GM18505 (cell line): Measurements from ENCODE around the gene ANKS1B.
"Not testable (repeated sequence)": the region's sequence is repeated elsewhere in the genome, so short reads cannot be mapped to it uniquely, and the experiment has no call there.

ENCODE experiments used
- ATAC-seq: cut with Tn5 transposase; IDR thresholded peaks from one replicate; pipeline ENCODE4 v1.9.1; 2021; ENCODE audit not compliant: unreplicated experiment
- POLR2A ChIP-seq: IDR thresholded peaks from 4 replicates; pipeline ENCODE4 v1.6.1; 2011; ENCODE audit warnings: borderline replicate concordance; ENCODE audit not compliant: insufficient read depth, insufficient read length; ENCODE audit errors: extremely low read depth

ANKS1B gene

DNA sequence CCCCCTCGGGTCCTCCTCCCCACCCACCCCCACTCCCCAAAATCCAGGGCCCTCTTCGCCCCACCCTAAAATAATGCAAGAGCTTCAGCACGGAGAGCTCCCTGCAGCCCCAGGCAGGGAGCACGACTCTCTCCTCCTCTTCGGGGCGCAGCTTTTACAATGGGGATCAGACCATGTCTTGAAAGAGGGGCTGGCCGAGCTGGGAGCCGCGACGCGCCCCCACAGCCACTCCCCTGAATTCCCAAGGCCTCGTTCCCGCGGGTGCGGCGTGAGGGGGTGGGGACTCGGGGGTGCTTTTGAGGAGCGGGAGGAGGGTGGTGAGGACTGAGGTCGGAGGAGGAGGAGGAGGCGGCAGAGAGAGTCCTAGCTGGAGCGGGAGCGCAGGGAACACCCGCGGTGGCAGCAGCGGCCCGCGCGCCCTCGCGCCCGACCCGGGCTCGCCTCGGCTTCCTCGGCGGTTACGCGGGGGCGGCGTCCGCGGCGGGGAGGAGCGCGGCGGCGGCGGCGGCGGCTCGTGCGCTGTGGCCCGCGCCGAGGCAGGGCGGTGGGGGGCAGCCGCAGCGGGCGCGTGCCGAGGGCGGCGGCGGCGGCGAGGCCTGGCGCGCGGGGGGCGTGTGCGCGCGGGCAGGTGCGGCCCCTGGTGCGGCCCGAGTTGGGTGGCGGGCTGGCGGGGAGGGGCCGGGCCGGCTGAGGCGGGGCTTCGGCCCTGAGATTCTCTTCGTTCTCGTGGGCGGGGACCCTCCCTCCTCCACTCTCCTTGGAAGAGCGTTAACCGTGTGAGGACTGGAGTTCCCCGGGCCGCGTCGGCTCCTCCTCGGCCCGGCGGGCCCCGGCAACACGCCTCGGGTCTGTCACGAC is at the start of gene ANKS1B:
Gene ANKS1B (minus strand): TSS at position 666 of the 858 bp plus-strand sequence. CDS start 699 bp downstream, outside the sequence.
- no peak for TF ChIP-seq POLR2A
- ATAC-seq, result peak; percentile 72

DNA sequence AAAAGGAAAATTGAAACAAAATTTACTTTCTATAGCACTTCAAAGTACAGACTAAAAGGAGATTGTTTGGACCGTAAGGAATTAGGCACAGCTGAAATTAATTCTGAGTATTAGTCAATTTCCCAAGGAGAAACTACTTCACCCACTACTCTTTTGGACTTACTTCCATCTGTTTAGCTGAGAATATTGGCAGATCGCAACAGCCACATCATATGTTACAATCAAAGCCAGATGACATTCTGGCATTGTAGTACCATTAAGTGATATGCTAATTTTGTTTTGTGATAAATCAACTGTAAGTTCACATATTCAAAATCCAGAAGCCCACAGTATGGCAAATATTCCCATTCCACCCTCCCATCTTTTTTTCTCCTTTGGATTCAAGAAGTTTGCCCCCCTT is 47.1 kb upstream of the ANKS1B start:
- ATAC-seq, result no peak
- TF ChIP-seq POLR2A, result no peak

DNA sequence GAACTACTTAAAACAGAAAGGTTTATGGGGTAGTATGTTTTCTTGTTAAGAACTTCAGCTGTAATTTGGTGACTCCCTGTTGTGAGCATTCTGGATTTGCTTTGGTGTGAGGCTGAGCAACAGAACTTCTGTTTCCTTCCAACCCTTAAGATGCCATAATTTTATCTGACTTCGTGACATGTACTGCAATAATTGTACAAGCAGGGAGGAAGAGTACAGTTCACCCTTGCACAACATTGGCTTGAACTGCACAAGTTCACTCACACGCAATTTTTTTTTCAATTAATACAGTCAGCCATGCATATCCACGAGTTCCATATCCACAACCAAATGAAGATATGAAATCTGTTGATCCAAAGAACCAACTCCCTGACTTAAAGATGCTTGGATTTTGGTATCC is 42.9 kb upstream of the ANKS1B start:
- no peak for TF ChIP-seq POLR2A
- no peak for ATAC-seq

DNA sequence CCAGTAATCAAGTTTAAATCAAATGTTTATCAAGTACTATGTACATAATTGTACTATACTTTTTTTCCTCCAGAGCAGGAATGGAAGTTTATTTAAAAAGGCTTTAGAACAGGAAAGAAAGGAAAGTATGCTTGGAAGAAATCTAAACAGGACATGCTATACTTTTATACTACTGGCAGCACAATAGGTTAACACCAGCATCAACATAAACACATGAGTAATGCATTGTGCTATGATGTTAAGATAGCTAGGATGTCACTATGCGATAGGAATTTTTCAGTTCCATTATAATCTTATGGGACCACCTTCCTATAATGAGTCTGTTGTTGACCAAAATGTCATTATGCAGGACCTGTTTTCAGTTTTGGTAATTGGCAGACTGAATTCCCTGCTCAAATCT is 41.5 kb upstream of the ANKS1B start:
- no peak for TF ChIP-seq POLR2A
- no peak for ATAC-seq

DNA sequence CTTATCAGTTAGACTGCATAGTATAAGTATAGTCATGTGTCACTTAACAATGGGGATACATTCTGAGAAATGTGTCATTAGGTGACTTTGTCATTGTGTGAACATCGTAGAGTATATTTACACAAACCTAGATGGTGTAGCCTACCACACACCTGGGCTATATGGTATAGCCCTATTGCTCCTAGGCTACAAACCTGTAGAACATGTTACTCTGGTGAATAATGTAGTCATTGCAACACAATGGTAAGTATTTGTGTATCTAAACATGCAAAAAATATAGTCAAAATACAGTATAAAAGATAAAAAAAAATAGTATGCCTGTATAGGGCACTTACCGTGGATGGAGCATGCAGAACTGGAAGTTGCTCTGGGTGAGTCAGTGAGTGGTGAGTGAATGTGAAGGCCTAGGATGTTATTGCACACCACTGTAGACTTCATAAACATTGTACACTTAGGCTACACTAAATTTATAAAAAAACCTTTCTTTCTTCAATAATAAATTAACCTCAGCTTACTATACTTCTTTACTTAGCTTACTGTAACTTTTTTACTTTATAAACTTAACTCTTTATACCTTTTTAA is 40.3 kb upstream of the ANKS1B start:
- no peak for ATAC-seq
- no peak for TF ChIP-seq POLR2A

DNA sequence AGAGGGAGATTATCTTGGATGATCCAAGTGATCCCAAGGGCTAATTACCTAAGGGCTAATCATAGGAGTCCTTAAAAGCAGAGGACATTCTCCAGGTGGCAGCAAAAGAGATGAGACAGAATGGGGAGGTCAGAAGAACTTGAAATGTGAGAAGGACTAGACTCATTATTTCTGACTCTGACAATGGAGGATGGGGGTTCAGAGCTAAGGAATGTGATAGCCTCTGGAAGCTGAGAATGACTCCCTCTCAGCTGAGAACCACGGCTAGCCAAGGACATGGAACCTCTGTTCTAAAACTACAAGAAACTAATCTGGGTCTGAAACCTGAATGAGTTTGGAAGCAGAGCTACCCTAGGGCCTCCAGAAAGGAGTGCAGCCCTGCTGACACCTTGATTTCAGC is 35.6 kb upstream of the ANKS1B start:
- ATAC-seq, result no peak
- TF ChIP-seq POLR2A, result no peak

DNA sequence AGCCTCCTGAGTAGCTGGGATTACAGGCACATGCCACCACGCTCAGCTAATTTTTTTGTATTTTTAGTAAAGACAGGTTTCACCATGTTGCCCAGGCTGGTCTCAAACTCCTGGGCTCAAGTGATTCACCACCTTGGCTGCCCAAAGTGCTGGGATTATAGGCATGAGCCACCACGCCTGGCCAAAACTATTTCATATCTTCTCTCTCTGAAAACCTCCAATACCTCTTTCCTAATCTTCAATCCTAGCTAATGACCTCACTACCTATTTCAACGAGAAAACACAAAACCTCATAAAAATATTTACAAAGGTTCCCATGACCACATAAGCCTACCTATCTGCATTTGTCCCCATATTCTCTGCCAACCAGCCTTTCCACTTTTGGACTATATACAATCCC is 32.3 kb upstream of the ANKS1B start:
- TF ChIP-seq POLR2A, result no peak
- no peak for ATAC-seq

DNA sequence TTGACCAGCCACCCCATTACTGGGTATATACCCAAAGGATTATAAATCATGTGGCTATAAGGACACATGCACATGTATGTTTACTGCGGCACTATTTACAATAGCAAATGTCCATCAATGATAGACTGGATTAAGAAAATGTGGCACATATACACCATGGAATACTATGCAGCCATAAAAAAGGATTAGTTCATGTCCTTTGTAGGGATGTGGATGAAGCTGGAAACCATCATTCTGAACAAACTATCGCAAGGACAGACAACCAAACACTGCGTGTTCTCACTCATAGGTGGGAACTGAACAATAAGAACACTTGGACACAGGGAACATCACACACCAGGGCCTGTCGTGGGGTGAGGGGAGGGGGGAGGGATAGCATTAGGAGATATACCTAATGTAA is 31.6 kb upstream of the ANKS1B start:
- not testable (repeated sequence) for ATAC-seq

DNA sequence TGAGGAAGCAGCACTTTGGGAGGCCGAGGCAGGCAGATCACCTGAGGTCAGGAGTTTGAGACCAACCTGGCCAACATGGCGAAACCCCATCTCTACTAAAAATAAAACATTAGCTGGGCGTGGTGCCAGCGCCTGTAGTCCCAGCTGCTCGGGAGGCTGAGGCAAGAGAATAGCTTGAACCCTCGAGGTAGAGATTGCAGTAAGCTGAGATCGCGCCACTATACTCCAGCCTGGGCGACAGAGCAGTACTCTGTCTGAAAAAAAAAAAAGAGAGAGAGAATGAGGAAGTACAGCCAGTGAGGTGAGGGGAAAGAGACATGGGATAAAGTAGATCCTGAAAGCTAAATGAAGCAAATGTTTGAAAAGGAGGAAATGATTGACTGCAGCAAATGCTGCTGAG is 21.1 kb upstream of the ANKS1B start:
- ATAC-seq, result not testable (repeated sequence)

DNA sequence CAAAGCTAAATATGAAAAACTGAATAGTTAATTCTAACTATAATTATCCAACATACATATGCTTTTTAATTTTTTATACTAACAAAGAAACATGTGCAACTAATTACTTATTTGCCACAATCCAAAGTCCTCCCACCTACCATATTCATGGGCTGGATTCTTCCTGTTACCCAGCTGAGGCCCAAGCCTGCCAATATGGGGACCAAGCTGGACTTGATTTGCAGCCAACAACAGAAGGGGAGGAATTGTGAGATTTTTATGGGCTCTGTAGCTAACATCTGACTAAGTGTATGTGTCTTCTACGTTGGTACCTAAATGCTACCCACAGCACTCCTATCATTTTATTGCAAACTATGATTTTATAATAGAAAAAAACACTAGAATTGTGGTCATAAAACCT is 13.1 kb upstream of the ANKS1B start:
- no peak for ATAC-seq
- no peak for TF ChIP-seq POLR2A

DNA sequence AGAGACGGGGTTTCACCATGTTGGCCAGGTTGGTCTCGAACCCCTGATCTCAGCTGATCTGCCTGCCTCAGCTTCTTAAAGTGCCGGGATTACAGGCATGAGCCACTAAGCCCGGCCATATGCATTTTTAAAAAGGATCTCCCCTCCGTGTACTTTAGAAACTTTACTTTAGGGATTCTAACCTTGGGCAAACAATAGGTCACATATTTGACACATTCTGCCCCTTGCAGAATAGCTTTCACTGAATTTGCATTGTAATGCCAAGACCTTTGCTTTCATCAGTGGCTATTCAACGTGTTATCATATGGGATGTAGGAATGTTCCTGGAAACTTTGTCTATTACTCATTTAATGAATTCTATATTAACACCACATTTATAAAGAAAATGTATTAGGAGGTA is 11.4 kb upstream of the ANKS1B start:
- ATAC-seq, result no peak
- TF ChIP-seq POLR2A, result no peak

DNA sequence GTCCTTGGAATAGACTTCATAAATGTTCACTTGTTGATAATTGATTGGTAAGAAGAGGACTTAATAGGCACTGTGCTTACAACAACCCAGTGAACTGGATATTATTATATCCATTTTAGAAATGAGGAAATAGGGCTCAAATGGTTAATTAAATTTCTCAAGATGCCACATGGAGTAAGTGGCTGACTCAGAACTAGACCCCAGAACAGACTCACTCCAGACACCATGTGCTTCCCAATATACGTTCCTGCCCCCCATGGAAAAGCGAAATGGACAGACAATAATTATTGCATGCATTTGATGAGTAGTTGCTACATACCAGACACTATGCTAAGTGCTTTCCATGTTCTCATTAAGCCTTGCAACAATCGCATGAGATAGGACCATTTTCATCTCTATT is 895 bp upstream of the ANKS1B start:
- ATAC-seq, result no peak
- no peak for TF ChIP-seq POLR2A

DNA sequence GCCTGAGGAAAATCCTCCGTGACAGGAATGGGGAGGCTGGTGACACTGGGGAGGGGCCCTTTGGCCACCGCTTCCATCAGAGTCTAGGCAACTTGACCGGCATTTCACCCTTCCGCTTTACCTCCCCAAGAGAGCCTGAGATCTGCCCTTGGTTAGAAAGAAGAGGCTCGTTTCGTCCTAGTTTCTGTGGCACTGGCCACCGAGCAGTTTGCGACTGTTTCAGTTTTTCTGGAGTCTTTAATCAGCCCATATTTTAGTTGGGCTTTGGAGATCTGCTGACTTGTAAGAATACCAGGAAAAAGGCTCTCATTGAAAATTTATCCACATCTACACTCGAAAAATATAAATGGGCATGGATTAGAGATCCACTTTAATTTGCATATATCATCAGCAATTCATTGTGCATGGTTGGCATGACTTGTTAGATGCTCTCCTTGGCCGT is 414 bp upstream of the ANKS1B start:
- TF ChIP-seq POLR2A, result no peak
- ATAC-seq, result no peak

DNA sequence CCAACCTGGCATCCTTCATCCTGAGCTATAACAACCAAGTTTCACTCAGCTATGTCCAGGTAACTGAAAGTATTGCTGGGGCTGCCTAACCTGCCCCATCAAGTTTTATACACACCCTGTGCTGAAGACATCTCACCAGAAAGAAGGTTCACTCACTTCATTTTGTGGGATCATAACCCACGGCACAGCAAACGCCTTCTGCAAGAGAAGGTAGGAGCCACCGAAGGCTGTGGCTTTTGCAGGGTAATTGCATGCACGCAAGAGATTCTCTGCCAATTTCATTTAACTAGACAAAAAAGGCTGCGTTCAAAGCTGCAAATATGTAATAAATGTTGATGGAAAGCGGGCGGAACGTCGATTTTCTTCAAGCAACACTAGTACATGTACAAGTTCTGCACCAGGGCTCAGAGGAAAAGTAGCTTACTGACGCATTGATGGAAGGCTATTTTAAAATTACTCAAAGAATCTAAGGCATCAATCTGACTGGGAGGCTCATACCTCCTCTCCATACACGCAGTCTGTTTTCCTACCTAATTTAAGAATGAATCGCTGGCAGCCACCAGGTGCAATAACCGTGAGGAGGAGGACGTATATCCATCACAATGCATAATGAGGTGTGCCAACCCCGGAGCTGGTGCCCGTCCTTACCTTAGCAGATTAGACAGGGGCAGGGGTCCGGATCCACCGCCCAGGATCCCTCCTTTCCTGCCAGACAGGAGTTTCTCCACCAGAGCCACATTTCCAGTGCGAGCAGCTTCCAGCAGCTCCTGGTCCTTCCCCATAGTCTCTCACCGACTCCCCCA is 1.1 kb downstream of the ANKS1B start:
- ATAC-seq, result no peak
- no peak for TF ChIP-seq POLR2A
